ENCODE measurements around the gene IGFN1.

Gene IGFN1

DNA sequence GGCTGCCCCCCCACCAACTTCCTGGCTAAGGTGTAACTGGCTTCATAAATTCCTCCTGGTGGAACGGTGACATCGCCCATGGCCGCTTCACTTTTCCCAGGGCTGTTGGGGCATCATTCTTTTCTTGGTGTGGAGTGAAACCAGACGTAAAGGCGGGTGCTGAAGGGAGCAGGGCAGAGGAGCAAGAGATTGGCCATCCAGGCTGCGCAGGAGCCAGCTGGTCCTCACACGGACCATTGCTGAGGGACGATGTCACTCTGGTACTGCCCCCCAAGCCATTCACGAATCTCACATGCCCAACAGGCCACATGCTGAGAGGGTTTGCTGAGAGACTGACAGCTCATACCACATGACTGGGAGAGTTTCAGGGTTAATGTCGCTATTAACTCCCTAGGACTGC lies 82.2 kb downstream of the IGFN1 start:
- Mint-ChIP-seq H3K9me3 (no peaks in the 10 kb centered on the region), H3K27me3 (peaks cover 34% of the 10 kb centered on the region), H3K4me3 (no peak overlapping the region), H3K36me3 (ENCODE audit: insufficient read depth) (no peaks in the 10 kb centered on the region), H3K27ac (ENCODE audit: low read depth) (no peak overlapping the region), H3K4me1 (no peaks in the 10 kb centered on the region)
- ATAC-seq (replicated peaks; ENCODE audit: extremely low read depth, poor library complexity, severe bottlenecking): no peak
- no peak for DNase-seq (ENCODE audit: low spot score in 2 of 2)

DNA sequence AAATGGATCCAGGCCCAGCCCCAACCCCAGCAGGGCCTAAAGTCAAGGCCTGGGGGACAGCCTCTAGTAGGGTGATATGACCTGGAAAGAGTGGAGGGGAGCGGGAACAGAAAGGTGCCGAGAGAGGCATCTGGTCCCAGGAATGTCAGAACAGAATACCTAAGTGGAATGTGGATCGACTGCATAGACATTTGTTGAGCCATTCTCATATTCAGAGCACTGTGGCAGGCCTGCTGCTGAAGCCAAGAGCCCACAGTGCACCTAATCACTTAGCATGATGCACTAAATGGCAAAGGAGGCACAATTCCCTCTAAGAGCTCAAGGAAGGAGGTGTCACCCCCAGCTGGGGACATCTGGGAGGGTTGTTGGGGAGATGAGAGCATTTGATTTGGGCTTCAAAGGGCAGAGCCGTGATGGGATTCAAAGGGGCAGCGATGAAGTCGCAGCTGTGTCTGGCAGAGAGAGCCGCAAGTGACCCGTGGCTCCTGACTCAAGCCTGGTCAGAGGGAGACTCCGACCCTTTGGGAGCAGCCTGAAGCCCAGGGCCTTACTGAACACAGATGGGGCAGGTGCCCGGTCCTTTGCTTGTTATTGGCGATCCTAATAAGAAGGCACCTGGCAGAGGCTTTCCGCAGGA lies 84.1 kb downstream of the IGFN1 start:
- ATAC-seq (replicated peaks; ENCODE audit: extremely low read depth, poor library complexity, severe bottlenecking) (no peak), DNase-seq (ENCODE audit: low spot score in 2 of 2) (no peak)
- Mint-ChIP-seq H3K27me3 (peaks cover 27% of the 10 kb centered on the region), H3K4me1 (no peaks in the 10 kb centered on the region), H3K36me3 (ENCODE audit: insufficient read depth) (no peaks in the 10 kb centered on the region), H3K27ac (ENCODE audit: low read depth) (no peak overlapping the region), H3K9me3 (no peaks in the 10 kb centered on the region), H3K4me3 (no peak overlapping the region)

DNA sequence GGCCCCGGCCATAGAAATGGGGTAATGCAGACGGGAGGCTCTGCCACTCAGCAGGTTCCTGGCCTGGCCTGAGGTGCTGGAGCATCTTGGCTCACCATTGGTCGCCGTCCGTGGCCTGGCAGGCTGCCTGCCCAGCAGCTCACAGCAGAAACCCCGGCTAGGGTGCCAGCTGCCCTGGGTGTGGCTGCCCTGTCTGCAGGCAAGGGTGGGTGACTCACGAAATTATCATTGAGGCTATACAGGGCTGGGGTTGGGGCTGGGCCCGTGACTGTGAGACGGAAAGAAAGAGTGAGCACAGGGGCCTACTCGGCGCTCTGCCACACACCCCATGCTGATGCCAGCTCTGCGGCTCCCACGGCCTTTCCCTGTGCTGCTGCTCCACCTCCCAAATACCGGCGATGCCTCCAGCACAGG lies 84.6 kb downstream of the IGFN1 start:
- no peak for DNase-seq (ENCODE audit: low spot score in 2 of 2)
- Mint-ChIP-seq H3K4me3 (no peak overlapping the region), H3K9me3 (no peaks in the 10 kb centered on the region), H3K27me3 (peaks cover 27% of the 10 kb centered on the region), H3K4me1 (no peaks in the 10 kb centered on the region), H3K36me3 (ENCODE audit: insufficient read depth) (no peaks in the 10 kb centered on the region), H3K27ac (ENCODE audit: low read depth) (no peak overlapping the region)
- ATAC-seq (replicated peaks; ENCODE audit: extremely low read depth, poor library complexity, severe bottlenecking): no peak

DNA sequence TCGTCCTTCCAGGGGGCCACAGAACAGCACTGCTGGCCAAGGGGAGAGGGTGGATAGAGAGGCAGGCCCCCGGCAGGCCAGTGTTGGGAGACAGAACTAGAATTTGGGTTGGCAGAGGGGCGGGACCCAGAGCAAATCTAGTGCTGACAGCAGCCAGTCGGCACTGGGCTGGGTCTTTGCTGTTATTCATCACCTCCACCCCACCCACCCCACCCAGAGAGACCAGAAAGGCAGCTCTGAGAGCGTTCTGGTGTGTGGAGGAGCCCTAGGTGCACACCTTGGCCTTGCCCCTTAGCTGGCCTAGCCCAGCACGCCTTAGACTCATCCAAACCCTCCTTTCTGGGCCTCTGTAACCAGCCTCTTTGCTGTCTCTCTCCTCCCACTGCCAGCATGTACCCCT lies 86.3 kb downstream of the IGFN1 start:
- Mint-ChIP-seq H3K9me3 (no peaks in the 10 kb centered on the region), H3K27me3 (peaks cover 41% of the 10 kb centered on the region), H3K27ac (ENCODE audit: low read depth) (no peak overlapping the region), H3K4me1 (no peaks in the 10 kb centered on the region), H3K4me3 (no peak overlapping the region), H3K36me3 (ENCODE audit: insufficient read depth) (no peaks in the 10 kb centered on the region)
- DNase-seq (ENCODE audit: low spot score in 2 of 2) (no peak), ATAC-seq (replicated peaks; ENCODE audit: extremely low read depth, poor library complexity, severe bottlenecking) (no peak)

DNA sequence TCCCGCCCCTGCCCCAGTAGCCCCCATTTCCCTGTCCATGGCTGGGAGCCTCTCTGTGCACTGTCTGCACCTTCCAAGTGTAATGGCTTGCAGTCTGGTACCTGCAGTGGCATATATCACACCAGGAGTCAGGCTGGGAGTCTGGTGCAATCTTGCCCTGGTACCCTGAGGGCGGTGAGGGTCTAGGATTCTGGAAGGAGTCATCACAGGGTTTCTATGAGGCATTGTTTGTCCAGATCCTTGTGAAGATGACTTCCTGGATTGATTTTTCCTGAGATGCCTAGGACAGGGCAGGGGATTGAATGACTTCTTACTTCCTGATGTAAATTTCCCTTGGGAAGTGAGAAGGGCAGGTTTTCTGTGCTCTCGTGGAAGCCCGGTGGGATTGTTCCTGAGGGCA lies 86.8 kb downstream of the IGFN1 start:
- peaks cover 47% of the 10 kb centered on the region for H3K27me3 Mint-ChIP-seq
- DNase-seq (ENCODE audit: low spot score in 2 of 2): no peak
- no peaks in the 10 kb centered on the region for H3K9me3 Mint-ChIP-seq
- no peak overlapping the region for H3K27ac Mint-ChIP-seq (ENCODE audit: low read depth)
- H3K4me3 Mint-ChIP-seq: no peak overlapping the region
- no peak for ATAC-seq (replicated peaks; ENCODE audit: extremely low read depth, poor library complexity, severe bottlenecking)
- no peaks in the 10 kb centered on the region for H3K36me3 Mint-ChIP-seq (ENCODE audit: insufficient read depth)
- no peaks in the 10 kb centered on the region for H3K4me1 Mint-ChIP-seq

Measured in central memory CD8-positive, alpha-beta T cell (primary cell).